K562 (cell line): ENCODE data around the gene MACROD2. TPM values are rescaled to one million over a fixed set of nuclear protein-coding genes. Genes with fewer than 3 reads are reported as not detected.

Source experiments
- ATAC-seq: fragments of 200-7000 bp; cut with Tn5 transposase; 3 replicates; pipeline ENCODE4 v1.9.1; 2020; ENCODE audit warnings: moderate library complexity
- BruUV-seq: library from RNA; stranded (reverse); fragments of 400-500 nt; replicated peaks from 2 replicates; lab custom pipeline; 2021; lab: Mats Ljungman, UMichigan
- CTCF ChIA-PET: fragments of 300-600 bp; formaldehyde crosslinking; extraction: SDS; loops from one replicate; lab custom pipeline; 2021; ENCODE audit warnings: low intra/inter-chr PET ratio; lab: Yijun Ruan, JAX
- POLR2A ChIA-PET: fragments of 300-600, 350-650 bp; sonication (Branson Sonifier 250); formaldehyde crosslinking; extraction: SDS; loops from one replicate; lab custom pipeline; 2021; ENCODE audit warnings: antibody characterized with exemption, inconsistent platforms; lab: Yijun Ruan, JAX
- DNase-seq, 4 experiments: peaks; one replicate each; pipeline versions ENCODE4 v3.0.0 to v3.0.0-alpha.2; 2011 to 2018; ENCODE audit warnings: low spot score in 3 of 4, mixed read lengths in 3 of 4; ENCODE audit errors: extremely low read depth in 1 of 4
- FAIRE-seq: peaks from 2 replicates; lab custom pipeline; 2011; peaks lifted over from hg19 to GRCh38; lab: Jason Lieb, UNC
- H2AFZ ChIP-seq: 2 replicates; pipeline ENCODE4 v1.6.0; 2011; ENCODE audit warnings: low read depth, low read length, control low read depth, inconsistent platforms
- H3K27ac ChIP-seq: fragments of 200-600 bp; 3 replicates; pipeline ENCODE4 v1.8.0; 2011; ENCODE audit warnings: low read depth, mild to moderate bottlenecking, control low read depth, inconsistent platforms, low read length, moderate library complexity, mixed read lengths; ENCODE audit errors: extremely low read depth
- H3K27me3 ChIP-seq, 2 experiments: fragments of 300-600 bp in 1 of 2; 2 replicates in 1 of 2; 3 replicates in 1 of 2; pipeline versions ENCODE4 v1.6.0 to v1.8.0; 2011; ENCODE audit warnings: inconsistent platforms in 2 of 2, low read length in 2 of 2, mild to moderate bottlenecking in 1 of 2, mixed read lengths in 1 of 2, moderate library complexity in 1 of 2; ENCODE audit not compliant: control insufficient read depth in 2 of 2, insufficient read depth in 2 of 2
- H3K36me3 ChIP-seq: fragments of 300-600 bp; 3 replicates; pipeline ENCODE4 v1.8.0; 2011; ENCODE audit warnings: mild to moderate bottlenecking, low read length, inconsistent platforms; ENCODE audit not compliant: control insufficient read depth, insufficient read depth
- H3K4me1 ChIP-seq, 2 experiments: fragments of 200-600 bp in 1 of 2; replicated peaks in 1 of 2; 2 replicates in 1 of 2; 3 replicates in 1 of 2; pipeline versions ENCODE4 v1.5.1 to v1.8.0; 2011; ENCODE audit warnings: inconsistent platforms in 2 of 2, low read length in 2 of 2, mild to moderate bottlenecking in 1 of 2, mixed read lengths in 1 of 2, moderate library complexity in 1 of 2; ENCODE audit not compliant: control insufficient read depth in 2 of 2, insufficient read depth in 2 of 2
- H3K4me2 ChIP-seq: 2 replicates; pipeline ENCODE4 v1.6.1; 2011; ENCODE audit warnings: low read length, control low read depth, inconsistent platforms, mixed read lengths; ENCODE audit not compliant: insufficient read depth
- H3K4me3 ChIP-seq: fragments of 200-600 bp; sonication (generic), shearing (Covaris generic); 2 replicates; pipeline ENCODE4 v1.5.1; 2016; ENCODE audit warnings: control low read depth, inconsistent platforms
- H3K79me2 ChIP-seq: fragments of 200-600 bp; 3 replicates; pipeline ENCODE4 v1.8.0; 2011; ENCODE audit warnings: low read length, inconsistent platforms; ENCODE audit not compliant: control insufficient read depth, insufficient read depth
- H3K9ac ChIP-seq, 2 experiments: 2 replicates each; pipeline versions ENCODE4 v1.6.0 to v1.6.1; 2011; ENCODE audit warnings: low read depth in 2 of 2, low read length in 2 of 2, control low read depth in 1 of 2, inconsistent platforms in 1 of 2, mild to moderate bottlenecking in 1 of 2, mixed read lengths in 1 of 2; ENCODE audit not compliant: insufficient read depth in 1 of 2
- H3K9me1 ChIP-seq: one replicate; pipeline ENCODE4 v1.6.0; 2011; ENCODE audit warnings: inconsistent platforms, mild to moderate bottlenecking, low read length, moderate library complexity; ENCODE audit not compliant: control insufficient read depth, insufficient read depth
- H3K9me3 ChIP-seq: replicated peaks from 2 replicates; pipeline ENCODE4 v1.5.1; 2011; ENCODE audit warnings: low read depth, low read length, inconsistent platforms; ENCODE audit not compliant: control insufficient read depth, insufficient read depth
- H4K20me1 ChIP-seq: replicated peaks from 2 replicates; pipeline ENCODE4 v1.6.1; 2011; ENCODE audit warnings: low read length, inconsistent platforms, mixed read lengths; ENCODE audit not compliant: control insufficient read depth, insufficient read depth
- PYGO2 ChIP-seq: fragments of 450-650 bp; IDR thresholded peaks from 2 replicates; pipeline ENCODE4 v1.6.1; 2016; ENCODE audit warnings: mild to moderate bottlenecking, missing genetic modification characterization, moderate library complexity, missing compliant biosample characterization
- WGBS: fragments of 100-300 bp; shearing (Covaris generic); methylation state at CpG from one replicate; pipeline ENCODE4 v1.1.6; 2016; ENCODE audit warnings: low coverage, mixed read lengths; ENCODE audit not compliant: insufficient coverage; ENCODE audit errors: missing lambda C conversion rate; 5-methylcytosine and 5-hydroxymethylcytosine counted together
- in situ Hi-C: fragments of 300-500 bp; cut with MboI; formaldehyde crosslinking; loops from 4 replicates; pipeline ENCODE4 v1.15.0; 2018; ENCODE audit warnings: inconsistent platforms, mixed read lengths
- intact Hi-C: fragments of 100-400 bp; cut with micrococcal nuclease; formaldehyde crosslinking; loops from 2 replicates; pipeline ENCODE4 v1.14.2; 2022
- polyA plus RNA-seq, 8 experiments: library from polyadenylated mRNA; depleted of rRNA in 4 of 8; stranded (reverse) in 5 of 8; unstranded in 3 of 8; fragments of >200 nt; fragmentation: Nextera tagmentation in 2 of 8; fragmentation: Illumina TruSeq in 1 of 8; extraction: Ambion mirVana in 2 of 8; extraction: Trizol in 1 of 8; gene quantifications; 2 replicates each; pipeline versions ENCODE4 v1.2.1 to v1.2.3, GENCODE V29; 2011 to 2014; ENCODE audit warnings: inconsistent platforms in 1 of 8, missing spikeins in 1 of 8
- total RNA-seq, 7 experiments: library from RNA; depleted of rRNA in 6 of 7; stranded (reverse); fragments of >200 nt in 6 of 7; fragmentation: Illumina TruSeq in 2 of 7; extraction: Trizol in 2 of 7; gene quantifications; 2 replicates each; pipeline versions ENCODE4 v1.2.1 to v1.2.3, GENCODE V29; 2011 to 2021; ENCODE audit warnings: low replicate concordance in 1 of 7
- TF ChIP-seq, protein P1 (sequence below): sonication (generic); formaldehyde crosslinking; IDR thresholded peaks from 2 replicates; pipeline ENCODE4 v1.8.0; 2022; ENCODE audit warnings: mild to moderate bottlenecking, missing genetic modification reagents
- TF ChIP-seq, protein P2 (sequence below): fragments of 450-650 bp; formaldehyde crosslinking; IDR thresholded peaks from 2 replicates; pipeline ENCODE4 v1.4.0; 2022; ENCODE audit warnings: mild to moderate bottlenecking, moderate library complexity

The MACROD2 gene
- total and polyA plus RNA-seq, 9 of the 15 experiments (the other 6 are each of a cell fraction or from before 2014, with no cell fraction given) = not detected

DNA sequence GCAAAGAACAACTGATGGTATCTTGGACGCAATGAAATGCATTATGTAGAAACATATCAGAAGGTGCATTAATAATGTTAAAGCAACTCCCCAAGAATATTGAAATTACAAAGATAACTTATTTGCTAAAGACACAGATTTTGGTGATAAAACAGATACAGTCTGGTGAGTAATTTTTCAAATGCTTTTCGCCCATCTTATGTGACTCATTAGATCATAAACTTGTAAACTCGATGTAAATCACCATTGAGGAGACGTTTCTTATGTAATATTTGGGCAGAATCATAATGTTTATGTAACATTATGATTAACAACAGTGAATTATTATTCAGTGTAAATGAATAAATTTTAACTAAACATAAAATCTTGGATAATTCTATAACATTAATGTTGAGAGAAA lies 1969.8 kb downstream of the MACROD2 start:
- ChIA-PET POLR2A (no interaction called here), CTCF (no interaction called here)
- WGBS = 2% methylated on average over 4 of the region's 4 CpGs
- Histone ChIP-seq H3K79me2 (no peaks in the 10 kb centered on the region), H3K9ac (no peak overlapping the region), H3K27ac (no peak overlapping the region), H3K36me3 (no peaks in the 10 kb centered on the region), H3K9me3 (no peaks in the 10 kb centered on the region; the same call in 1 of the 2 replicates), H2AFZ (no peak overlapping the region), H3K27me3 (no peaks in the 10 kb centered on the region), H3K4me2 (no peak overlapping the region), H3K4me1 (no peaks in the 10 kb centered on the region), H3K9me1 (no peaks in the 10 kb centered on the region), H4K20me1 (no peaks in the 10 kb centered on the region), H3K4me3 (no peak overlapping the region)
- BruUV-seq = no TSS peak
- TF ChIP-seq, protein P1, sequence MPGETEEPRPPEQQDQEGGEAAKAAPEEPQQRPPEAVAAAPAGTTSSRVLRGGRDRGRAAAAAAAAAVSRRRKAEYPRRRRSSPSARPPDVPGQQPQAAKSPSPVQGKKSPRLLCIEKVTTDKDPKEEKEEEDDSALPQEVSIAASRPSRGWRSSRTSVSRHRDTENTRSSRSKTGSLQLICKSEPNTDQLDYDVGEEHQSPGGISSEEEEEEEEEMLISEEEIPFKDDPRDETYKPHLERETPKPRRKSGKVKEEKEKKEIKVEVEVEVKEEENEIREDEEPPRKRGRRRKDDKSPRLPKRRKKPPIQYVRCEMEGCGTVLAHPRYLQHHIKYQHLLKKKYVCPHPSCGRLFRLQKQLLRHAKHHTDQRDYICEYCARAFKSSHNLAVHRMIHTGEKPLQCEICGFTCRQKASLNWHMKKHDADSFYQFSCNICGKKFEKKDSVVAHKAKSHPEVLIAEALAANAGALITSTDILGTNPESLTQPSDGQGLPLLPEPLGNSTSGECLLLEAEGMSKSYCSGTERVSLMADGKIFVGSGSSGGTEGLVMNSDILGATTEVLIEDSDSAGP (CRISPR knock-in tag) = no peak
- no peak for TF ChIP-seq PYGO2 (tag)
- TF ChIP-seq, protein P2, sequence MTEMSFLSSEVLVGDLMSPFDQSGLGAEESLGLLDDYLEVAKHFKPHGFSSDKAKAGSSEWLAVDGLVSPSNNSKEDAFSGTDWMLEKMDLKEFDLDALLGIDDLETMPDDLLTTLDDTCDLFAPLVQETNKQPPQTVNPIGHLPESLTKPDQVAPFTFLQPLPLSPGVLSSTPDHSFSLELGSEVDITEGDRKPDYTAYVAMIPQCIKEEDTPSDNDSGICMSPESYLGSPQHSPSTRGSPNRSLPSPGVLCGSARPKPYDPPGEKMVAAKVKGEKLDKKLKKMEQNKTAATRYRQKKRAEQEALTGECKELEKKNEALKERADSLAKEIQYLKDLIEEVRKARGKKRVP (CRISPR knock-in tag) = no peak
- ATAC-seq = no peak
- DNase-seq = no peak
- FAIRE-seq = no peak
- intact Hi-C loops (no loop called here), in situ Hi-C loops (no loop called here)
